ENCODE results near the gene UBA52.
A peak's percentile ranks its signal among the peaks of the same experiment; 100 is the strongest.
"Not testable (repeated sequence)": the region's sequence is repeated elsewhere in the genome, so short reads cannot be mapped to it uniquely, and the experiment has no call there.

UBA52 gene

DNA sequence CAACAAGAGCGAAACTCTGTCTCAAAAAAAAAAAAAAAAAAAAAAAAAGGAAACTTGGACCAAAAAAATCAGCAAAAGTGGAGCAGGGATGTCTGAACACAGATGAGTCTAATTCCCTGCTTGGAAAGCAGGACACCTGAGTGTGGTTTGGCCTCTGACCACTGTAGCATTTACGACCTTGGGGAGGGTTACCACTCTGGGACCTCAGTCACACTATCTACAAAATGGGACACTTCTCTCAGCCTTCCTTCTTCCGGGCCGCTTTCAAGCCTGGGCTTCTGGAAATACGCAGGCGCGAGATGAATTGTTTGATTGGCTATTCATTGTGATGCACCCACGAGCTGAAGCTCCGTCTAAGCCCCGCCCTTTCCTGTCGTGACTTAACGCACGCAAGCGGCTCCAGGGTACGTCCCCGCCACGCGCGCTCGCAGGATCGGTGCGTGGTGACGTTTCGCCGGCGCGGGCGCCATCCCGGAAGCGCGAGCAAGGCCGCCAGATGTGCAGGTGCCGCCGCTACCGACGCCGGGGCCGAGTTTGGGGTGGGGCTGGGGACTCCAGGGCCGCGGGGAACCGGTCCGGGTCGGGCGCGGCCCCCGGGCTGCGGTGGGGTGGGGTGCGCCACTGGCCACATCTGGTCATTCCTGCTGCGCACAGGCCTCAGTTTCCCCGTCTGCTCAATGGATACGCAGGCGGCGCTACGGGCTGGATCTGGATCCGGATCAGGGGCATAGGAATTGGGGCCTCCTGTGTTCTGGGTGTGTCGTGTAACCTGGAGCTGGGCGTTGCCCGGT is 14.1 kb upstream of the UBA52 start, which contains the start of gene KXD1:
Gene KXD1 (plus strand): TSS at position 460 of the 791 bp plus-strand sequence. CDS start 4,187 bp downstream, outside the sequence.
- peak; percentile 98 for FAIRE-seq

DNA sequence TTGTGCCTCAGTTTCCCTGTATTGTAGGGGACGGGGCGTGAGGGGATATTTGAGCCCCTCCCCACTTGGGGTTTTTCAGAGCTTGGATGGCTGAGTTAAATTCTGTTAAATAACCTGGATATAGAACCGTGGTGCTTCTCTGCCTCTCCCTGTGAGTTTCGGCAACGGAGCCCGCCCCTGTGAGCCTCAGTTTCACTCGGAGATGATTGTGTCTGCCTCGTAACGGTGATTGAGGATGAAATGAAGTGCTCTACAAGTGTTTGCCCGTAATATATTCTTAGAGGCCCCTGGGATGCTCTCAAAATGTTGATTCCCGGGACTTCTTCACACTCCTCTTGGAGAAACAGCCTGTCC is 13.5 kb upstream of the UBA52 start:
- no peak for FAIRE-seq

DNA sequence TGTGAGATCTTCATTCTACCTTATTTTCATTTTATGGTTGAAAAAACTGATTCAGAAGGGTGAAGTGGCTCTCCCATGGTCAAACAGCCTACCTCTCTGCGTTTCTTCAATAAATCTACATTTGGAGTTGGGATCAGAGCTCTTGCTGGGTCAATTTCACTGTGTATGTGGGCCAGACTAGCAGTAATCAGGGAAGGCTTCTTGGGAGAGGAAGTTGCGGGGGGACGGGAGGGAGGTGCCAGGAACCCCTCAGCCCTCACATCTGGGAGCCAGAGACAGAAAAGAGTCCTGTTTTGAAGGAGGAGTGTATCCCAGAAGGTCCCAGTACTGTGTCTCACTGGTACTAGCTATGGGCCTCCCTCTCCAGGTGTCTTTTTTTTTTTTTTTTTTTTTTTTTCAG is 13.1 kb upstream of the UBA52 start:
- FAIRE-seq: no peak

DNA sequence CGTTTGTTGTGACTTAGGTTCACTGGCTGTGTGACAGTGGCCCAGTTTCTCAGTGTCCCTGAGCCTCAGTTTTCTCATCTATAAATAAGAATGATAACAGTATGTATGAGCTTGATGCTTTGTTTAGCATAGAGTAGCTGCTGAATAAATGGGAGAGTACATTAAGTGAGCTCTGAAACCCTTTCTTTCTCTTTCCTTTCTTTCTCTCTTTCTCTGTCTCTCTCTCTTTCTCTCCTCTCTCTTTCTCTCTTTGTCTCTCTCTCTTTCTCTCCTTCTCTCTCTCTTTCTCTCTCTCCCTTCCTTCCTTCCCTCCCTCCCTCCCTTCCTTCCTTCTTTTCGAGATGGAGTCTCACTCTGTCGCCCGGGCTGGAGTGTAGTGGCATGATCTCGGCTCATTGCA is 12.0 kb upstream of the UBA52 start:
- FAIRE-seq: no peak

DNA sequence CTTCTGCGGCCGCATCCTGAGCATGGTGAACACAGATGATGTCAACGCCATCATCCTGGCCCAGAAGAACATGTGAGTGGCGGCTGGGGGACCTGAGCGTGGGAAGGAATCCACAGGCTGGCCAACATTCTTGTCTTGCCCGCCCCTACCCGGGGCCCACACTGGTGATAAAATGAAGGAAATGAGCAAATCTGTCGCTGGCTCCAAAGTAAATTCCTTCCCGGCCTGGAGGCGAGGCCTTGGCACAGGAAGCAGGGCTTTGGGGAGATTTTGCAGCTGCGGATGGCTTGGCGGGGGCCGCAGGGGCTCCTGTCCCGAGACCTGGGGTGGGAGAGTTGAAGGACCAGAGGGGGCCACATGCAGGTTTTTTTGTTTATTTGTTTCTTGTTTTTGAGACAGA is 9.6 kb upstream of the UBA52 start:
- no peak for FAIRE-seq

DNA sequence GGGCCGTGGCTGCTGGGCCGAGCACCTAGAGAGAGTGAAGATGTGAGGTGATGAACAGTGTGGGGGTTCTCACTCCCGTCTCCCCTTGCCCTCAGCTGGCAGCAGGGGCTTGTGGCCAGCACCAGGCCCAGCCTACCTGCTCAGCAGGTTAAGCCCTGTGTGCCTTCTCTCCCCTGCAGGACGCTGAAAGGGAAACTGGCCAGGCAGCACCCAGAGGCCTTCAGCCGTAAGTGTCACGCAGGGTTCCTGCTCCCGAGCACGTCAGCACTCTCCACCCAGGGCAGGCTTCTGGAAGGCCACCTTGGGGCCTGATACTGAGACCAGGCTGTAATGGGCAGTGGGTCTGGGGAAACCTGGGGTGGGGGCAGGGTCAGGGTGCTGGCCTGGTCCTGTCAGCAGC is 4.7 kb upstream of the UBA52 start:
- FAIRE-seq: no peak

DNA sequence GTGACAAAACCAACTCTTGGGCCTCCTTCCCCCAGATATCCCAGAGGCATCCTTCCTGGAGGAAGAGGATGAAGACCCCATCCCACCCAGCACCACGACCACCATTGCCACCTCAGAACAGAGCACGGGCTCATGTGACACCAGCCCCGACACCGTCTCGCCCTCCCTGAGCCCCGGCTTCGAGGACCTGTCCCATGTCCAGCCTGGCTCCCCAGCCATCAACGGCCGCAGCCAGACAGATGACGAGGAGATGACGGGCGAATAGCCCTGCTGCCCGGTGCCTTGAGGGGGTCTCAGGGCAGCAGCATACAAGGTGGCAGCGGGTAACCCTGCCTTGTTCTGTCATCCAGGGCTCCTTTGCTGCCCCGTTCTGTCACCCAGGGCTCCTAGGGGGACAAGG is 3.3 kb upstream of the UBA52 start:
- no peak for FAIRE-seq

DNA sequence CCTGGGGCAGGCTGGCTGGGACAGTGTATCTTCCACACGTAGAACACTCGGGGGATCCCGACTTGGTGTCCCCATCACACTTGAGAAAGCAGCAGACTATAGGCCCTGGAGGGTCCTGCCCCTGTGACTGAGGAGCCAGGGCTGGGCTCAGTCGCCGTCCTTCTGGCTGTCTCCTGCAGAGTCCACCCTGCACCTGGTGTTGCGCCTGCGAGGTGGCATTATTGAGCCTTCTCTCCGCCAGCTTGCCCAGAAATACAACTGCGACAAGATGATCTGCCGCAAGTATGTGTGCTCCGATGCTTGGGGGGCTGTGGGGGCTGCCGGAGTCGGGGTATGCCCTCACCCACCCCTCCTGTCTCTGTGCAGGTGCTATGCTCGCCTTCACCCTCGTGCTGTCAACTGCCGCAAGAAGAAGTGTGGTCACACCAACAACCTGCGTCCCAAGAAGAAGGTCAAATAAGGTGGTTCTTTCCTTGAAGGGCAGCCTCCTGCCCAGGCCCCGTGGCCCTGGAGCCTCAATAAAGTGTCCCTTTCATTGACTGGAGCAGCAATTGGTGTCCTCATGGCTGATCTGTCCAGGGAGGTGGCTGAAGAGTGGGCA is 3.1 kb downstream of the UBA52 start:
- no peak for FAIRE-seq

DNA sequence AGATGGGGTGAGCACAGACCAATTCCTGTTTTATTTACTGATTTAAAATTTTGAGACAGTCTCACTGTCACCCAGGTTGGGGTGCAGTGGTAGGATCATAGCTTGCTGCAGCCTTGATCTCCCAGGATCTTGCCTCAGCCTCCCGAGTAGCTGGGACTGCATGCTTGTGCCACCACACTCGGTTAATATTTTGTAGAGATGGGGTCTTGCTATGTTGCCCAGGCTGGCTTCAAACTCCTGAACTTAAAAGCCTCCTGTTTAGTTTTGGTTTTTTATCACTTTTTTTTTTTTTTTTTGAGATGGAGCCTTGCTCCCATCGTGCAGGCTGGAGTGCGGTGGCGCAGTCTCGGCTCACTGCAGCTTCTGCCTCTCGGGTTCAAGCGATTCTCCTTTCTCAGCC is 4.7 kb downstream of the UBA52 start:
- FAIRE-seq: no peak

DNA sequence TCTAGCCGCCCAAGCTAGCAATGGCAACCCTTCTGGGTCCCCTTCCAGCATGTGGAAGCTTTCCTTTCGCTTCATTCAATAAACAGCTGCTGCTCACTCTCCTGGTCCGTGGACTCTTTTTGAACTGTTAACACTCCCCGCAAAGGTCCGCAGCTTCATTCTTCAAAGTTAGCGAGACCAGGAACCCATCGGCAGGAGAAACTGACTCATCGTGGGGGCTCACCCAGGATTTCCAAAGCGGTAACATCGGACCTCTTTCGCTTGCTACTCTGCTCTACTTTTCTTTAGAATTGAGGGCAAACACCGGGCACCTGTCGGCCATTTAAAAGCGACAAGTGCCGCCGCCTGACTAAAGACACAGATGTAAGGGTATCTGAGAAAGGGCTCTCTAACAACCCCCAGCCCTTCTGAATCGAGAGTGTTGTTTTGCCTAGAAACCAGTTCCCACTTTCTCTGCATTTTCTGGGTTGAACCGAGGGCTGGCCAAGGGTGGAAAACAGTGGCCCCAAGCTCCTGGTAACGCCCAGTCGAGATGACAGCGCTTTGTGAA is 5.8 kb downstream of the UBA52 start:
- no peak for FAIRE-seq

DNA sequence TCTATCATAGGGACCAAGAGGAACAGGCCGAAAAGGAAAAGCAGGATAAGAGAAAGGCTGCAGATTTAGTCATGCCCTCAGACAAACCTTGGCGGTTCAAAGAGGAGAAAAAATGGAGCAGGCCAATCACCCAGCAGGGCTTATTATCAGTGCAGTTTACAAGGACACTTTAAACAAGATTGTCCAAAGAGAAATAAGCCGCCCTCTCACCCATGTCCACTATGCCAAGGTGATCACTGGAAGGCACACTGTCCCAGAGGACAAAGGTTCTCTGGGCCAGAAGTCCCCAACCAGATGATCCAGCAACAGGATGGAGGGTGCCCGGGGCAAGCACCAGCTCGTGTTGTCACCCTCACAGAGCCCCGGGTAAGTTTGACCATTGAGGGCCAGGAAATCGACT is 8.7 kb downstream of the UBA52 start:
- no peak for FAIRE-seq

DNA sequence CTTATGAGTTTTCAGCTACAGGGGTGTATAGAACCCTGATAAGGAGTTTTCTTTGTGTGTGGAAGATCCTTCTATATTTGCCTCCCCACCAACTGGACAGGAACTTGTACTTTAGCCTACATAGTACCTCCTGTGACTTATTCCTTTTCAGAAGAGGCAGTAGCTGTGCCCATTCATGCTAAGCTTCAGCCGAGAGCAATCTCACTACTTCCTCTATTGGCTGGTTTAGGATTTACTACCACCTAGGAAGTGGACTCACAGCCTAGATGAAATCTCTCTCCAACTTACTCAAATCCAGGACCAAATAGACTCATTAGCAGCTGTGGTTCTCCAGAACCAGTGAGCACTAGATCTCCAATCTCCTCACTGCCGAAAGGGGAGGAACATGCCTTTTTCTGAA is 14.6 kb downstream of the UBA52 start:
- FAIRE-seq: no peak

DNA sequence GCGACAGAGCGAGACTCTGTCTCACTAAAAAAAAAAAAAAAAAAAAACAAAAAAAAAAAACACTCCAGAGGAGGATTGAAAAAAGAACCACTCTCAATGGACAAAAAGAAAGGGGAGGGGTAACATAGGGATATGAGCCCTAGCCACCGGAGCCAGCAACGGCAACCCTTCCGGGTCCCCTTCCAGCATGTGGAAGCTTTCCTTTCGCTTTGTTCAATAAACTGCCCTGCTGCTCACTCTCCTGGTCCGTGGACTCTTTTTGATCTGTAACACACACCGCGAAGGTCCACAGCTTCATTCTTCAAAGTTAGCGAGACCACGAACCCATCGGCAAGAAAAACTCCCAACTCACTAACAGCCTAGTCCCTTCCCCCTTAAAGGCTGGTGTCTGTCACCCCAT is 15.9 kb downstream of the UBA52 start:
- no peak for FAIRE-seq

DNA sequence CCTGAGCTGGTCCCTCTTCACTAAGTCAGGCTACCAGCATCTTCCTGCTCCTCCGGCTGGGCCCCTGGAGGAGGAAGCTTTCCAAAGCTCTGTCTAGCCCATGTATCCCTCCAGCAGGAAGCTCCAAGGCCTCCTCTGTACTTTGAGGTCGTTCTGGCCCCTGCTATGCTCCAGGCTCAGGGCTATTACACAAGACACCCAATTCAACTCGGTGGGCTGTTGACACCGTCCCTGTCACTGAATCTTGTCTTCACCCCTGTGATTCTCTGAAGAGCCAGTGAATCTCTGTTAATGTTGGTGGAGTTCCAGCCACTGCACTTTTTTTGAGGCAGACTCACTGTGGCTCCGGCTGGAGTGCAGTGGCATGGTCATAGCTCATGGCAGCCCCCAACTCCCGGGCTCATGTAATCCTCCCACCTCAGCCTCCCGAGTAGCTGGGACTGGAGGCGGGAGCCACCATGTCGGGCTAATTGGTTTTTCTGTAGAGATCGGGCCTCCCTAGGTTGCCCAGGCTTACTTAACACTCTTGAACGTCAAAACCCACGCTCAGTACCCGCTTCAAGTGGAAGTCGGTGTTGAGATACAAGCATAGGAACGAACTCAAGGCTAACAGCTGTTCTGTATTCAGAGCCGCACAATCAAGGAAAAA is 16.4 kb downstream of the UBA52 start:
- FAIRE-seq: no peak

DNA sequence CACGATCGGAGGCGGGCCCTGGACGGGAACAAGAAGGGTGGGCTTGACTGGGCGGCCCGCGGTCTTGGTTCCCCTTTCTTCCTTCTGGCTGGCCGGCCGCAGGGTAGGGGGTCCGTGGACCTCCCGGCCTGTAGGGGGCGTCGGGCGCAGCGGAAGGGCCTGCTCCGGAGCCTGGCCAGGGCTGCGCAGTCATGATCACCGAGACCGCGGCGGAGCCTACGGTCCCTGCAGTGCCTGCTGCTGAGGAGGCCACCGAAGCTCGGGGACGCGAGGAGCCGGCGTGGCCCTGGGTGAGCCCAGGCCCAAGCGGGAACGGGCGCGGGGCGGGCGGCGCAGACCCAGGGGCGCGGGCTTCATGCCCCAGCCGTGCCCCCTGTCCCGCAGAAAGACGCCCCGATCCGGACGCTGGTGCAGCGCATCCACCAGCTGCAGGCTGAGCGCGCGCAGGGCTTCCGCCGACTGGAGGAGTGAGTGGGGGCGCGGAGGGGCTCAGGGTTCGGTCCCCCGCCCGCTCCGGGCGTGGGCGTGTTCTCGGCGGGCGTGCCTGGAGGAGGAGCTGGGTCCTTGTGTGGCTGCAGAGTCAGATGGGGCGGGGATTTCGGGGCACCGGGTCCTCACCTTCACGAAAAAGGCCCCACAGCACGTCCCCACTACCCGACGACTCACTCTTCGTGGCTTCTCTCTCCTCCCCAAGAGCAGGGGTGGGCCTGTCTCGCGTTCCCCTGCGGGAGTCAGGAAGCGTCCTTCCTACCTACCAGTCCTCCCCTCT is 17.1 kb downstream of the UBA52 start, which contains the start of gene REX1BD:
Gene REX1BD (plus strand): TSS at position 188 of the 769 bp plus-strand sequence. CDS start 4 bp downstream, at position 192.
- no peak for FAIRE-seq

DNA sequence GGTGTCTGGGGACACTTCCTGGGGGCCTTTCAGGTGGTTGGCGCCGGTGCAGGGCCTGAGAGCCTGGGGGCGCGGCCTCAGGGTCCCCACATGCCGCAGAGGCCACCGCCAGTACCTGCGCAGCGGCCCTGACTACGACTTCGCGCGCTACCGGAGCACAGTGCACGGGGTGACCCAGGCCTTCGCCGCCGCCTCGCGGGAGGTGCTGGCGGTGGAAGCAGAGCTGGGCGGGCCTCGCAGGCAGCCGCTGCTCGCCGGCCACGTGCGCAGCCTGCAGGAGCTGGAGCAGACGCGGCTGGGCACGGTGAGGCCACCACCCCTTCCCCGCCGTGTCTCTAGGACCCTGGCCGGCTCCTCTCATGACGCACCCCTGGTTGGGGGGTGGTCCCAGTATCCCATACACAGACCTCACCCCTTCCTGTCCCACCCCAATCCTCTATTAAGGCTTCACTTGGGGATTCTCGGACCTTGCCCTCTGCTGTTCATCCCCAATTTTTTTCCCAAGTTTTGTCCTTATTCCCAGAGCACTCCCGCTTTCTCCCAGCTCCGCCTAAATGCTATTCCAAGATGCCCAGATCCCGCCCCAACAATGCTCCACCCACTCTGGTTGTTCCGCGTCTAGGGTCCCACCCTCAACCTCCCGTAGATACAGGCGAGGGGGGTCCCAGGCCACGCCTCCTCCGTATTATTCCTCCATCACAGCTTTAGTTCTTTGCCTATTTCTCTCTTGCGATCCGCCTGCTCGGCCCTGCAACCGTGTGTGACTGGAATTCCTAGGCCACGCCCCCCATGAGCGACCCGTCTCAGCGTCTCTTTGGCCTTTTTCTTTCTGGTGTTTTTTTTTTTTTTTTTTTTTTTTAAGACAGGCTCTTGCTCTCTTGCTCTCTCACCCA is 18.0 kb downstream of the UBA52 start:
- peak; percentile 92 for FAIRE-seq

DNA sequence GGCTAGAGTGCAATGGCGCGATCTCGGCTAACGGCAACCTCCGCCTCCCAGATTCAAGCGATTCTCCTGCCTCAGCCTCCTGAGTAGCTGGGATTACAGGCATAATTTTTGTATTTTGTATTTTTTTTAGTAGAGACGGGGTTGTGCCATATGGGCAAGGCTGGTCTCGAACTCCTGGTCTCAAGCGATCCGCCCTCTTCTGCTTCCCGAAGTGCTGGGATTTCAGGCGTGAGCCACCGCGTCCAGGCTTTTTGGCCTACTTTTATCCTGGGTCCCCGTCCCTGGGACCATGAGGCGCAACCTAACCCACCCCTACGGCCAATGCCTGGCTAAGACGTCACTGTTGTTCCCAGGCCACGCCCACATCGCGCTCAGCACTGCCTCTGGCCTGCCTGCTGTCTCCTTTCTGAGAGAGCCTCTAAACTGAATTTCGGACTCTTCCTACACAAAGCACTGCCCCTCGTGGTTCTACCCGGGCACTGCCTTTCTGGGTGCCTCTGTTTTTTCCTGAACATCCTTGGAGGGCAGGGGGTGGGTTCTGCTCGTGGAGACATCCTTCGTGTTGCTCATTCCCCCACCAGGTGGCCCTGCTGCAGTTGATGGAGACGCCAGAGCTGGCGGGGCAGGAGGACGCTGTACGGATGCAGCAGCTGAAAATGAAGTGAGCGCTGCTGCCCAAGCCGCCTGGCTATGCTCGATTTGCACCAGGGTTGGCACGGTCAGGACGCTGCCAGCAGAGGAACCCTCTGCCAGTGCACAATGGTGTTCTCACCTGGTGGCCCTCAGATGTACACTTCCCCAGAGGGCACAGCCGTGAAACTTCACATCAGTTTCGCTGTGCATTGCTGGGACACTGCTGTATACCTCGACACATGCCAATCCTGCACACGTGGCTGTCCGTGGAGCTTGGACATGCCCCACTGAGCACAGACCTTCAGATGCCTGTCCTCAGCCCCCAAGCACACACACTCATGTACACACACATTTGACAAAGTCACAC is 18.9 kb downstream of the UBA52 start:
- FAIRE-seq: peak; percentile 92

DNA sequence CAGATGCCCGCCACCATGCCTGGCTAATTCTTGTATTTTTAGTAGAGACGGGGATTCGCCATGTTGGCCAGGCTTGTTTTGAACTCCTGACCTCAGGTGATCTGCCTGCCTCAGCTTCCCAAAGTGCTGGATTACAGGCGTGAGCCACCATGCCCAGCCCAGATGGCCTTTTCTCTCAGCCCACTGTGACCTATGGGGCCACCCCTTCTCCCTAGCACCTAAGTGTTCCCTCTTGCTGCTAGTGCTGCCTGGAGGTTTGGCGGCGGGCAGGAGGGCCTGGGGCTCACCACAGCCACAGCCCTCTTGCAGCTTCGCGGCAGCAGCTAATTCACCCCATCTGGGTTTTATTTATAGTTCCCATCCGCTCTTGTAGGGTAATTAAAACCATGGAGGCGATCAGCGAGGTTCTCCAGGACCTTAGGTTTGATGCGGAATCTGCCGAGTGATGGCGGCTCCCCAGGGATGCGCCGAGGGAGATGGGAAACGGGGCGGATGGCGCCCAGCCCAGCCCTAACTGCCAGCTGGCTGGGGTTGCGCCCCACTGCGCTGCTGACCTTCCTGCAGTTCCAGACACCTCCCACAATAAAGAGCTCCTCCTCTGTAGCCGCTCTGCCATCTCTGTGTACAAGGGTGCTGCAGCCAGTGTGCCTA is 20.2 kb downstream of the UBA52 start:
- FAIRE-seq: no peak

DNA sequence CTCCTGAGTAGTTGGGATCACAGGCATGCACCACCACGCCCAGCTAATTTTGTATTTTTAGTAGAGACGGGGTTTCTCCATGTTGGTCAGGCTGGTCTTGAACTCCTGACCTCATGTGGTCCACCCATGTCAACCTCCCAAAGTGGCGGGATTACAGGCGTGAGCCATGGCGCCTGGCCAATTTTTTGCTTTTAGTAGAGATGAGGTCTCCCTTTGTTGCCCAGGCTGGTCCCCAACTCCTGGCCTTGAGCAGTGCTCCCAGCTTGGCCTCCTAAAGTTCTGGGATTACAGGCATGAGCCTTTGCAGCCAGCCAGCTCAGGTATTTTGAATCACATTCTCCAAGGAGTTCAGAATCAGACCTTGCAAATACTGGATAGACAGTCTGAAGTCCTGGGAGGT is 21.1 kb downstream of the UBA52 start:
- FAIRE-seq: not testable (repeated sequence)
